H1 (cell line): ENCODE measurements around the gene MAP3K10. TPM values are rescaled to one million over a fixed set of nuclear protein-coding genes. Genes with fewer than 3 reads are reported as not detected.
A peak's percentile ranks its signal among the peaks of the same experiment; 100 is the strongest.

Experiments used
- CTCF ChIA-PET: fragments of 300-600 bp; sonication (Branson Sonifier 250); formaldehyde crosslinking; loops from one replicate; lab custom pipeline; 2021; ENCODE audit not compliant: partially characterized antibody; lab: Charles Lee
- POLR2A ChIA-PET: fragments of 300-600 bp; sonication (Branson Sonifier 250); formaldehyde crosslinking; loops from one replicate; lab custom pipeline; 2021; ENCODE audit warnings: inconsistent platforms; ENCODE audit not compliant: partially characterized antibody; lab: Charles Lee
- DNase-seq, 2 experiments: peaks; one replicate each; pipeline versions ENCODE4 v3.0.0 to v3.0.0-alpha.2; 2010 to 2022; ENCODE audit warnings: low spot score in 2 of 2, low read depth in 1 of 2, mixed read lengths in 1 of 2
- FAIRE-seq: peaks from 2 replicates; lab custom pipeline; 2011; peaks lifted over from hg19 to GRCh38; lab: Jason Lieb, UNC
- H2AFZ ChIP-seq: 2 replicates; pipeline ENCODE4 v1.8.1; 2012; ENCODE audit warnings: low read length, inconsistent platforms
- H2AK5ac ChIP-seq: 2 replicates; pipeline ENCODE4 v1.6.1; 2013; ENCODE audit warnings: low read depth, low read length
- H2BK120ac ChIP-seq: replicated peaks from 2 replicates; pipeline ENCODE3; 2013; ENCODE audit warnings: low read depth, low read length, inconsistent platforms
- H2BK12ac ChIP-seq: 2 replicates; pipeline ENCODE4 v1.6.1; 2013; ENCODE audit warnings: low read depth, low read length
- H2BK15ac ChIP-seq: 2 replicates; pipeline ENCODE4 v1.6.1; 2013; ENCODE audit warnings: low read length
- H2BK20ac ChIP-seq: 2 replicates; pipeline ENCODE4 v1.6.1; 2013; ENCODE audit warnings: low read length
- H2BK5ac ChIP-seq: 2 replicates; pipeline ENCODE4 v1.6.1; 2013; ENCODE audit warnings: low read depth, low read length
- H3K14ac ChIP-seq: 2 replicates; pipeline ENCODE4 v1.6.1; 2013; ENCODE audit warnings: inconsistent platforms; ENCODE audit not compliant: insufficient read length
- H3K18ac ChIP-seq: 2 replicates; pipeline ENCODE4 v1.6.1; 2013; ENCODE audit warnings: low read length; ENCODE audit errors: extremely low read depth
- H3K23ac ChIP-seq: 2 replicates; pipeline ENCODE4 v1.6.1; 2013; ENCODE audit warnings: inconsistent platforms; ENCODE audit not compliant: insufficient read length
- H3K23me2 ChIP-seq: 2 replicates; pipeline ENCODE4 v1.6.1; 2013; ENCODE audit warnings: low read depth, low read length
- H3K27ac ChIP-seq: 2 replicates; pipeline ENCODE4 v1.6.1; 2011; ENCODE audit warnings: low read depth, low read length, inconsistent platforms
- H3K27me3 ChIP-seq, 4 experiments: replicated peaks in 1 of 4; 1 replicate in 1 of 4; 2 replicates in 3 of 4; pipeline versions ENCODE4 v1.6.1 to v1.8.1; 2011 to 2013; ENCODE audit warnings: low read length in 3 of 4, mild to moderate bottlenecking in 3 of 4, inconsistent platforms in 2 of 4, mixed read lengths in 2 of 4, moderate library complexity in 1 of 4; ENCODE audit not compliant: control insufficient read depth in 3 of 4, insufficient read depth in 3 of 4; ENCODE audit errors: extremely low read depth in 1 of 4
- H3K36me3 ChIP-seq, 4 experiments: 2 replicates each; pipeline versions ENCODE4 v1.6.1 to v1.8.1; 2011 to 2013; ENCODE audit warnings: mild to moderate bottlenecking in 4 of 4, low read length in 3 of 4, moderate library complexity in 2 of 4, control low read depth in 1 of 4, inconsistent platforms in 1 of 4; ENCODE audit not compliant: insufficient read depth in 4 of 4, control insufficient read depth in 2 of 4
- H3K4ac ChIP-seq: replicated peaks from 2 replicates; pipeline ENCODE3; 2013; ENCODE audit warnings: low read length, low read depth, mixed read lengths, inconsistent platforms; ENCODE audit not compliant: insufficient read length
- H3K4me1 ChIP-seq, 4 experiments: replicated peaks in 1 of 4; 1 replicate in 1 of 4; 2 replicates in 3 of 4; pipeline versions ENCODE4 v1.6.1 to v1.8.1; 2011 to 2013; ENCODE audit warnings: low read length in 3 of 4, inconsistent platforms in 2 of 4, mixed read lengths in 1 of 4; ENCODE audit not compliant: insufficient read depth in 4 of 4, control insufficient read depth in 3 of 4
- H3K4me2 ChIP-seq, 2 experiments: 2 replicates each; pipeline versions ENCODE4 v1.6.1 to v1.8.1; 2011 to 2013; ENCODE audit warnings: low read depth in 2 of 2, low read length in 2 of 2, control low read depth in 1 of 2, inconsistent platforms in 1 of 2, mild to moderate bottlenecking in 1 of 2; ENCODE audit not compliant: insufficient read depth in 1 of 2
- H3K4me3 ChIP-seq, 4 experiments: fragments of 200-600, 300-600 bp in 1 of 4; sonication (generic), shearing (Covaris generic), sonication (Bioruptor Twin) in 1 of 4; 2 replicates each; pipeline versions ENCODE4 v1.5.1 to v1.8.1; 2011 to 2016; ENCODE audit warnings: low read length in 4 of 4, low read depth in 3 of 4, control low read depth in 2 of 4, inconsistent platforms in 2 of 4, mild to moderate bottlenecking in 2 of 4, mixed read lengths in 1 of 4, moderate library complexity in 1 of 4; ENCODE audit not compliant: insufficient read depth in 2 of 4; ENCODE audit errors: extremely low read depth in 1 of 4
- H3K56ac ChIP-seq: replicated peaks from 2 replicates; pipeline ENCODE3; 2013; ENCODE audit warnings: low read depth, mild to moderate bottlenecking, mixed read lengths, low read length, inconsistent platforms; ENCODE audit not compliant: insufficient read length
- H3K79me1 ChIP-seq: 2 replicates; pipeline ENCODE4 v1.6.1; 2013; ENCODE audit warnings: low read depth, low read length, control low read depth
- H3K79me2 ChIP-seq, 2 experiments: 2 replicates each; pipeline versions ENCODE4 v1.6.1 to v1.8.1; 2012 to 2013; ENCODE audit warnings: low read length in 2 of 2, mild to moderate bottlenecking in 2 of 2, inconsistent platforms in 1 of 2; ENCODE audit not compliant: insufficient read depth in 2 of 2, control insufficient read depth in 1 of 2
- H3K9ac ChIP-seq, 4 experiments: replicated peaks in 1 of 4; 1 replicate in 1 of 4; 2 replicates in 3 of 4; pipeline versions ENCODE4 v1.6.1 to v1.8.1; 2011 to 2013; ENCODE audit warnings: low read depth in 3 of 4, low read length in 3 of 4, control low read depth in 2 of 4, mild to moderate bottlenecking in 2 of 4, moderate library complexity in 2 of 4, inconsistent platforms in 1 of 4; ENCODE audit errors: extremely low read depth in 1 of 4
- H3K9me3 ChIP-seq, 2 experiments: 2 replicates each; pipeline versions ENCODE4 v1.6.1 to v1.8.1; 2012 to 2013; ENCODE audit warnings: mild to moderate bottlenecking in 2 of 2, moderate library complexity in 2 of 2, control low read depth in 1 of 2, inconsistent platforms in 1 of 2, low read depth in 1 of 2, low read length in 1 of 2, mixed read lengths in 1 of 2; ENCODE audit not compliant: insufficient read depth in 2 of 2
- H4K20me1 ChIP-seq, 2 experiments: replicated peaks in 1 of 2; 2 replicates each; pipeline versions ENCODE3 to v1.8.1; 2011 to 2013; ENCODE audit warnings: inconsistent platforms in 2 of 2, low read length in 2 of 2, mild to moderate bottlenecking in 1 of 2; ENCODE audit not compliant: insufficient read depth in 2 of 2, control insufficient read depth in 1 of 2
- H4K5ac ChIP-seq: 2 replicates; pipeline ENCODE4 v1.6.1; 2013; ENCODE audit warnings: low read length, low read depth, mixed read lengths, inconsistent platforms; ENCODE audit not compliant: insufficient read length
- H4K8ac ChIP-seq: 2 replicates; pipeline ENCODE4 v1.8.0; 2013; ENCODE audit warnings: mild to moderate bottlenecking, moderate library complexity, low read length, inconsistent platforms; ENCODE audit not compliant: insufficient read depth; ENCODE audit errors: extremely low read depth
- H4K91ac ChIP-seq: replicated peaks from 2 replicates; pipeline ENCODE3; 2013; ENCODE audit warnings: low read length, mixed read lengths, inconsistent platforms; ENCODE audit not compliant: insufficient read length
- BACH1 ChIP-seq: IDR thresholded peaks from 2 replicates; pipeline ENCODE4 v1.6.1; 2012; ENCODE audit warnings: low read length, improper control_type of control experiment
- CBX5 ChIP-seq: fragments of 300-800, 300-1000 bp; sonication (generic); IDR thresholded peaks from 2 replicates; pipeline ENCODE4 v1.7.1; 2016; ENCODE audit warnings: antibody characterized with exemption, low read length, low read depth
- CREB1 ChIP-seq: IDR thresholded peaks from 2 replicates; pipeline ENCODE4 v1.6.1; 2012; ENCODE audit warnings: inconsistent platforms
- EGR1 ChIP-seq: IDR thresholded peaks from 2 replicates; pipeline ENCODE4 v1.6.1; 2011; ENCODE audit warnings: low read depth, low read length, borderline replicate concordance
- EZH2 ChIP-seq: fragments of 200-600 bp; sonication (generic); IDR thresholded peaks from 2 replicates; pipeline ENCODE4 v1.7.1; 2012; ENCODE audit warnings: low read depth, mild to moderate bottlenecking, moderate library complexity, low read length, inconsistent platforms; ENCODE audit not compliant: severe bottlenecking
- NRF1 ChIP-seq: IDR thresholded peaks from 2 replicates; pipeline ENCODE4 v1.6.1; 2011; ENCODE audit warnings: mild to moderate bottlenecking, low read depth, low read length, improper control_type of control experiment
- PHF8 ChIP-seq: fragments of 200-600 bp; sonication (generic); conservative IDR thresholded peaks from 2 replicates; pipeline ENCODE4 v1.7.1; 2012; ENCODE audit warnings: low read depth, mild to moderate bottlenecking, inconsistent platforms, low read length, moderate library complexity
- POU5F1 ChIP-seq: IDR thresholded peaks from 2 replicates; pipeline ENCODE4 v1.6.1; 2011; ENCODE audit warnings: low read depth, mild to moderate bottlenecking, low read length, moderate library complexity
- RNF2 ChIP-seq: fragments of 200-900, 300-1000 bp; sonication (generic); IDR thresholded peaks from 2 replicates; pipeline ENCODE4 v1.7.1; 2016; ENCODE audit warnings: borderline replicate concordance, low read depth, mild to moderate bottlenecking, antibody characterized with exemption, low read length; ENCODE audit not compliant: poor library complexity, severe bottlenecking; ENCODE audit errors: missing control alignments
- SIRT6 ChIP-seq: IDR thresholded peaks from one replicate; pipeline ENCODE4 v1.7.1; 2012; ENCODE audit warnings: low read length, inconsistent platforms
- SRF ChIP-seq: IDR thresholded peaks from 2 replicates; pipeline ENCODE4 v1.6.1; 2011; ENCODE audit warnings: mild to moderate bottlenecking, low read depth, low read length, moderate library complexity
- TAF1 ChIP-seq: IDR thresholded peaks from 2 replicates; pipeline ENCODE4 v1.6.1; 2011; ENCODE audit warnings: mild to moderate bottlenecking, low read depth, low read length
- YY1 ChIP-seq: IDR thresholded peaks from 2 replicates; pipeline ENCODE4 v1.6.1; 2011; ENCODE audit warnings: low read depth, mild to moderate bottlenecking, low read length
- WGBS, 2 experiments: shearing (Covaris generic) in 1 of 2; methylation state at CpG; one replicate each; pipeline versions ENCODE4 v1.1.6 to v1.1.7; 2013 to 2015; ENCODE audit warnings: low lambda C conversion rate in 2 of 2, mixed read lengths in 2 of 2, inconsistent platforms in 1 of 2, low coverage in 1 of 2, missing lambda C conversion rate in 1 of 2; ENCODE audit not compliant: insufficient replicate concordance in 2 of 2, insufficient coverage in 1 of 2, insufficient read length in 1 of 2; ENCODE audit errors: extremely low coverage in 1 of 2, missing lambda C conversion rate in 1 of 2; 5-methylcytosine and 5-hydroxymethylcytosine counted together
- polyA plus RNA-seq, 7 experiments: library from polyadenylated mRNA; depleted of rRNA in 3 of 7; stranded (reverse) in 5 of 7; unstranded in 2 of 7; fragments of >200 nt in 5 of 7; fragments of 200-250 nt in 2 of 7; gene quantifications; 1 replicate in 5 of 7; 2 replicates in 1 of 7; 4 replicates in 1 of 7; pipeline versions ENCODE4 v1.2.1 to v1.2.3, GENCODE V29; 2011 to 2013; ENCODE audit warnings: missing spikeins in 2 of 7, mixed read lengths in 2 of 7
- total RNA-seq: library from RNA; stranded (reverse); fragmentation: NEBNext Ultra II Directional; extraction: Animal tissue kit (Norgen Biotek cat#: 25700); gene quantifications from 2 replicates; pipeline ENCODE4 v1.2.1, GENCODE V29; 2021

MAP3K10 gene
- total and polyA plus RNA-seq, 2 of the 8 experiments (the other 6 are each of a cell fraction or from before 2014, with no cell fraction given): 4.9 to 15.9 TPM

DNA sequence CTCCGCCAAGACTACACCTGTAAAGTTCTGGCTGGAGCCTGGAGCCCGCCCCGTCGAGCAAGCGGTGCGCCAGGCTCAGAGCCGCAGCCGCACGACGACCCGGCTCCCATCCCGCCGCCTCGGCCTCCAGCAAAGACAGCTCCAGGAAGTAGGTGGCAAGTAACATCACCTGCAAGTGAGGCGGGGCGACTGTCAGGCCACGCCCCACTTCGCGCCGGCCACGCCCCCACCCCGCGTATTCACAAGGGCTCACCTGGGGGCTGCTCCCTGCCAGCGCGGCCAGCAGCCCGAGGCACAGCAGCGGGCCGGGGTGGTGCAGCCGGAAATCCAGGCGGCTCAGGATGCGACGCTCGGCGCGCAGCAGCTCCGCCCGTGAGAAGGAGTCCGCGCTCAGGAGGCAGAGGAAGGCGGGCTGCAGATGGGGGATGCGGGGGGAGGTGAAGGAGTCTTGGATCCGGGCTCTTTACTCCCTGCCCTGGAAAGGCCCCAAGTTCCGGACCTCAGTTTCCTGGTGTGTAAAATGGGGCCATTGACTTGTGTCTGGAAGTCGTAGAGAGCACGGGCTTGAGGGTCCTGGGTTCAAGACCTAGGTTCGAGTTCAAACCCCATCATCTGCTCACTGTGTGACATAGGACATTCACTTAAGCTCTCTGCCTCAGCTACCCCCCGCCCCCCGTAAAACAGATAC, 32.1 kb downstream of the MAP3K10 start:
- H3K4me3 ChIP-seq: peak overlapping the region in 1 of 4 experiments; percentile 43; a peak in 2 of 8 replicates
- WGBS, 2 experiments: 34% methylated on average over 47 of the region's 48 CpGs; no CpG with 5 or more reads in 1 of the 2 experiments
- TF ChIP-seq CBX5 (no peak), YY1 (no peak), EZH2 (no peak), NRF1 (no peak), POU5F1 (no peak), EGR1 (no peak), PHF8 (no peak), RNF2 (no peak), BACH1 (no peak), SRF (no peak), SIRT6 (no peak), TAF1 (peak; percentile 75), CREB1 (0 out of 2 replicates have a peak, but pooled peaks have one; percentile 17)

More for the DNA sequence above, 32.1 kb downstream of the MAP3K10 start:
- H3K23ac ChIP-seq: no peak overlapping the region
- H4K91ac ChIP-seq: no peak overlapping the region
- H3K27ac ChIP-seq: no peak overlapping the region
- H2BK12ac ChIP-seq: no peak overlapping the region
- no peak overlapping the region; a peak in 1 of 7 replicates for H3K9ac ChIP-seq
- H2BK5ac ChIP-seq: no peak overlapping the region
- H2BK15ac ChIP-seq: no peak overlapping the region
- no peak overlapping the region for H3K14ac ChIP-seq
- no peak for FAIRE-seq
- no peak overlapping the region for H4K5ac ChIP-seq
- H3K27me3 ChIP-seq: peaks cover 3 to 33% (median 17%) of the 10 kb centered on the region in 4 experiments; a peak in 6 of 7 replicates
- H3K4me2 ChIP-seq: peak overlapping the region; percentile 42 to 62
- peaks cover 0 to 4% (median 3%) of the 10 kb centered on the region in 4 experiments; a peak in 5 of 7 replicates for H3K4me1 ChIP-seq
- no peak overlapping the region for H3K56ac ChIP-seq
- no peak overlapping the region; the same call in 1 of the 2 replicates for H3K18ac ChIP-seq
- no peaks in the 10 kb centered on the region for H3K79me1 ChIP-seq
- H3K9me3 ChIP-seq: peaks cover 0 to 5% of the 10 kb centered on the region in 2 experiments; a peak in 1 of 4 replicates
- peak; percentile 85 to 89 for DNase-seq
- no peaks in the 10 kb centered on the region for H3K36me3 ChIP-seq
- H4K8ac ChIP-seq: peak overlapping the region; percentile 89
- no peaks in the 10 kb centered on the region for H4K20me1 ChIP-seq
- no peak overlapping the region for H2AK5ac ChIP-seq
- H2AFZ ChIP-seq: no peak overlapping the region
- CTCF ChIA-PET: interaction anchor here (0.8 to 2.1 kb wide), 10 partner anchors 9 to 84 kb away, joined by 3 to 11 read pairs (median 4); no protein-coding TSS in a partner anchor
- peaks cover 5% of the 10 kb centered on the region for H3K23me2 ChIP-seq
- POLR2A ChIA-PET: interaction anchor here (0.7 to 1.5 kb wide), 5 partner anchors 8 to 159 kb away, joined by 3 to 6 read pairs (median 4); no protein-coding TSS in a partner anchor
- H3K4ac ChIP-seq: no peak overlapping the region
- no peak overlapping the region for H2BK20ac ChIP-seq
- no peaks in the 10 kb centered on the region for H3K79me2 ChIP-seq
- H2BK120ac ChIP-seq: no peak overlapping the region
